Midbrain (tissue), 1 donor: ENCODE measurements around the gene PLSCR1.
"Not testable (repeated sequence)": the region's sequence is repeated elsewhere in the genome, so short reads cannot be mapped to it uniquely, and the experiment has no call there.

Experiments used
- DNase-seq: peaks from one replicate; lab custom pipeline; 2025; lab: John Stamatoyannopoulos, UW

Gene PLSCR1

DNA sequence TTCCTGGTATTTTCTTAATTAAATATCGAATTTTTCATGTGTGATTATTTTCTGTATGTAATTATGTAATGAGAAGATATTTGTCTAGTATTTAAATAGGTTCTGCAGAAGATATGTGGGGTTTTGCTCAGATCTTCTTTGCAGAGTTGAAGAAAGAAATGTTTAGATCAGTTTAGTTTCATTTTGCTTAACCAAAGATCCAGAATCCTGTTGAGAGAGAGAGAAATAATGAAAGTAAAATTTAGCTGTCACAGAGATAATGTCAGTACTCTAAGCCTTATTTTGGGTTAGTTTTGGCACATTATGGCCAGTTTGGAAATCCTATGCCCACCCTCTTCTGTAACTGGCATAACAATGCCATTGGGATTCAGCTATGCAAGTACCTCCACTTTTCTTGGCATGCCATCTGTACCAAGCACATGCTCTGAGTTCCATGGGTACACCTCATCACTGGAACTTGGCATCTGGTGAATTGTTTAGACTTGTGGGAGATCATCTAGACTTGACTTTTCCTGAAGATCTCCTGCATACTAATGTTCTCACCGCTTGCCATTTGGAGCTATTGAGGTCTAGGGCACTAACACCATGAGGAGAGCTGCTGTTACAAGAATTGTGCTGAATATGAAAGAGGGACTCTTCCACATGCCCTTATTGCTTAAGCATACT is 30.9 kb downstream of the PLSCR1 start:
- no peak for DNase-seq

- DNase-seq, result no peak
These were observed 32.8 kb downstream of the PLSCR1 start for GRCh38 chr3:146511402-146512134.

- DNase-seq, result no peak
These were observed 36.9 kb downstream of the PLSCR1 start for GRCh38 chr3:146507331-146508120.

DNA sequence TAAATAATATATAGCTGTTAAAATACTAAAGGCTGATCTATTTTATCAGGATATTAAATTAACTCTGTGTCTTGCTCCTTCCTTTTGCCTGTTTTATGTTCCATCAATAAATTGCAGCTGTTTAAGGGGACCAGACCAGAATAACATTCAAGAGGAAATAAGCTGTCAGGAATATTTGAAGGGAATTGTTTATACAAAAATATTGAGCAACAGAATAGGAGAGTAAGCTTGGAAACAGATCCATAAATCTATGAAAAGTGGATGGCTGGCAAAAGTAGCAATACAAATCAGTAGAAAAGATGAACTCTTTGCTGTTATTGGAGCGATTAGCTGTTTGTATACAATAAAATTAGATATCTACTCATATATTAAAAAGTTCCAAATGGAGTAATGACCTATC is 38.9 kb downstream of the PLSCR1 start:
- no peak for DNase-seq

GRCh38 chr3:146504498-146505197 is 39.8 kb downstream of the PLSCR1 start:
- DNase-seq, result no peak

DNA sequence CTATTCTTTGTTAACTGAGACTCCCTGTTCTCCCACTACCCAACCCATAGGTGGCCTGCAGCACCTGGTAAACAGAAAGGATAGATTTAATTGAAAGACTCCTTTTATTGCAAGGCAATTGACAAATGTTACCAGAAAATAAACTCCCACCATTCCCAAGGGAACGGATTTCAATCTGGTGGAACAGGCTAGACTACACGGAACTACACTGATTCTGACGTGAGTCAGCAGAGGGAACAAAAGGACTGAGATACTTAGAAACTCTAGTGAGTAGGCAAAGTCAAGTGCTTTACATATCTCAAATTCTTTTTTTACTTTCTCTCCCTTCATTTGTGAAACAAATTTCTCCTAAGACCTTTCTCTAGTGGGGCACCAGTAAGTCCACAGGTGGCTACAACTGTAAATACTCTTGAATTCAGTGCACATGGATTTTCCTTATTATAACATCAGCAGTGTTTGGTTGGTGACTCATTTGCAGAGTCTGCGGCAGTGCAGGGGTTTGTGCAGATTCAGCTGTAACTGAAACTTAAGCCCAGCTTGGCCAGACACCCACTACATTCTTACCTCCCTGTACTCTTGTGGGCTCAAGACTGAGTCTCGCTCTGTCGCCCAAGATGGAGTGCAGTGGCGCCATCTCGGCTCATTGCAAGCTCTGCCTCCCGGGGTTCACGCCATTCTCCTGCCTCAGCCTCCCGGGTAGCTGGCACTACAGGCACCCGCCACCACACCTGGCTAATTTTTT is 40.8 kb downstream of the PLSCR1 start:
- no peak for DNase-seq

- no peak for DNase-seq
These were observed 41.4 kb downstream of the PLSCR1 start for GRCh38 chr3:146502887-146503460.

DNA sequence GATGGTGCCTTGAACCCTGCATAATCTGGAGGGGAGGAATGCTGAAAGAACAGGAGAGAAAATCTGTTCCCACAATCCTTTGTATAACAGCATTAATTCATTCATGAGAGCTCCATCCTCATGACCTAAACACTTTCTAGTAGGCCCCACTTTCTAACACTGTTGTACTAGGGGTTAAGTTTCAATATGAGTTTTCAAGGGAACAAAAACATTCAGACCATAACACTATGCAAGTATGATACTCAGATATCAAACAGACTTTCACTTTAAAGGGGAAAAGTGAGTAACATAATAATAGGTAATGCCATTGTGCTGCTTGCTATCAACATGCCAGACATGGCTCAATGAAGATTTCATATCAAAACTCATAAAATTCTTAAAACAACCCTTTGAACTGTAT is 42.7 kb downstream of the PLSCR1 start:
- DNase-seq, result no peak

DNA sequence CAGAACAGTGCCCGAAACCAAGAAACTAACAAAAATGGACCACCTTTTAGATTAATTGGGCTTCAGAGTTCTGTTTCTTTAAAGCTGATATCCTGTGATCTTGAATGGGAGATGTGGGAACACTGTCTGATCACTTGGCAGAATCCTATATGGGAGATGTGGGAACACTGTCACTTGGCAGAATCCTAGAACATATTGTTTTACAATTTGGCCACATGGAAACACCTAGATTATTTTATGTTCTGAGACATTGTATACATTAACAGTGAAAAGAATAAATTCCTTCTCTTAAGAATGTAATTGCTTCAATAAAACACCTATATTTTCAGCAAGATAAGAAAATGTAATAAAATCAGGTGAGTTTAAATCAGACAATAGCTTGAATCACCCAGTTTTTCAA is 44.7 kb downstream of the PLSCR1 start:
- no peak for DNase-seq

- no peak for DNase-seq
These were observed 46.2 kb downstream of the PLSCR1 start for GRCh38 chr3:146498002-146498736.

- DNase-seq, result not testable (repeated sequence)
These were observed 47.1 kb downstream of the PLSCR1 start for GRCh38 chr3:146497145-146497843.

GRCh38 chr3:146496726-146497125 is 47.7 kb downstream of the PLSCR1 start:
- DNase-seq, result no peak

- DNase-seq, result no peak
These were observed 48.2 kb downstream of the PLSCR1 start for GRCh38 chr3:146496251-146496650.

DNA sequence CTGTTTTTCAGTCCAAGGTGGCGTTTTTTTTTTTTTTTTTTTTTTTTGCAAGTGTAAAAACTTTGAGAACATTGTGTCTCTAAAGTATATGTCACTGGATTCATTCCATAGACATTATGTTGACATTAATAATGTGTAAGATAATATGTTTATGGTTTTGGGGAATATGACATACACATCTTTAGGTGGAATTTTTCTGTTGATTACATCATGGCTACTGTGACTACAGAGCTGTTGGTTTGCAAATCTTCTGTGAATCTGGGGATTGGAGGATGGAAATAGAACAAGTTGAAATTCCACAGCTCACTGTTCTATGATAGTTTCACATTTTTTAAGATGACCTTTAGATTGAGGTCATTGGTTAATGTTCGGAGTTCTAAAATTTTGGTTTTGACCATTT is 50.6 kb downstream of the PLSCR1 start:
- DNase-seq, result no peak

DNA sequence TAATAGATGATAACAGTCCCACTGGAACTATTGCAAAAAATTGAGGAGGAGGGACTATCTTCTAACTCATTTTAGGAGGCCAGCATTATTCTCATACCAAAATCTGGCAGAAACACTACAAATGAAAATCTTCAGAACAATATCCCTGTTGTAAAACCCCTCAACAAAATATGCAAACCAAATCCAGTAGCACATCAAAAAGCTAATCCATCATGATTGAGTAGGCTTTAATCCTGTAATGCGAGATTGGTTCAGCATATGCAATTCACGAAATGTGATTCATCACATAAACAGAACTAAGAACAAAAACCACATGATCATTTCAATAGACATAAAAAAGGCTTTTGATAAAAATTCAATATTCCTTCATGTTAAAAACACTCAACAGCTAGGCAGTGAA is 51.2 kb downstream of the PLSCR1 start:
- DNase-seq, result no peak

DNA sequence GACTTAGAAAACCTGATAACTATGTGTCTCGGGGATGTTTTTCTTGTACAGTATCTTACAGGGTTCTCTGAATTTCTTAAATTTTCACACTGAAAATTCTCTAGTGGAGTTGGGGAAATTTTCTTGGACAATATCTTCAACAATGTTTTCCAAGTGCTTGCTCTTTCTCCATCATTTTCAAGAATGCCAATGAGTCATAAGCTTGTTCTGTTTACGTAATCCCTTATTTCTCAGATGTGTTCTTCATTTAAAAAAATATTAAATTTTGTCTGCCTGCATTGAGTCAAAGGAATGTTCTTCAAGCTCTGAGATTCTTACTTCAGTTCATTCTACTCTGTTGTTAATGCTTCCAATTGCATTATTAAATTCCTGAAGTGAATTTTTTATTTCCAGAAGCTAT is 53.1 kb downstream of the PLSCR1 start:
- DNase-seq, result no peak

DNA sequence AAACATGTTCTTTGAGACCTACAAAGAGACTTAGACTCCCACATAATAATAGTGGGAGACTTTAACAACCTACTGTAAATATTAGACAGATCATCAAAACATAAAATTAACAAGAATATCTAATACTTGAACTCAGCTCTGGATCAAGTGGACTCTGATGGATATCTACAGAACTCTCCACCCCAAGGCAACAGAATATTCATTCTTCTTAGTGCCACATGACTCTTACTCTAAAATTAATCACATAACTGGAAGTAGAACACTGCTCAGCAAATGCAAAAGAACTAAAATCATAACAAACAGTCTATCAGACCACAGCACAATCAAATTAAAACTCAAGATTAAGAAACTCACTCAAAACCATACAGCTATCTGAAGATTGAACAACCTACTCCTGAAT is 59.1 kb downstream of the PLSCR1 start:
- DNase-seq, result no peak

DNA sequence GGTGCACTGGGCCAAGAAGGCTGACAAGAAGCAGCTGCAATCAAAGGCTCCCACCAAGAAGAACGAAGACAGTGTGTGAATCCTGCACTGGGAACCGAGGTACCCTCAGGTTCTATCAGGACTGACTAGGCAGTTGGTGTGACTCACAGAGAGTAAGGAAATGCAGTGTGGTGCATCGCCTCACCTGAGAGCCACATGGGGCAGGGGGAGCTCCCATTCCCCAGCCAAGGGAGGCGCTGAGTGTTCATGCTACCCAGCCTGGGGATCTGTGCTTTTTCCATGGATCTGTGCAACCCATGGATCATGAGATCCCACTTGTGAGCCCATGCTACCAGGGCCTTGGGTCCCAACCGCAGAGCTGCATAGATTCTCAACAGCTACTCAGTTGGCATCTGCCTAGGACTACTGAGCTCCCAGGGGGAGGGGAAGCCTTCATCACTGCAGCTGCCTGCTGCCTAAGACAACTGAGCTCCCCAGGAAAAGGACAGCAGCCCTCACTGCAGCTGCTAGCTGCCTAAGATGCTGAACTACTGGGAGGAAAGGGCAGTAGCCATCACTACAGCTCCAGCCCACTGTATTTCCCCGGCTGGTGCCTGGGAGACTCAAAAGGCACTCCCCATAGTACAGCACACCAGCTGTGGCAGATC is 68.2 kb downstream of the PLSCR1 start:
- no peak for DNase-seq

GRCh38 chr3:146474976-146475375 is 69.4 kb downstream of the PLSCR1 start:
- not testable (repeated sequence) for DNase-seq
